Natural killer cell treated with Interleukin-12 subunit alpha and Interleukin-12 subunit beta and Interleukin-15 and Interleukin-18, amount 100 ng/mL, for 72 hours (primary cell): ENCODE data around the gene MGST3. TPM values are rescaled to one million over a fixed set of nuclear protein-coding genes. Genes with fewer than 3 reads are reported as not detected.
"Not testable (repeated sequence)": the region's sequence is repeated elsewhere in the genome, so short reads cannot be mapped to it uniquely, and the experiment has no call there.

ENCODE experiments used
- ATAC-seq, 2 donors: fragments of 150-1000 bp; cut with Tn5 transposase in 1 of 2; sonication (Bioruptor Pico), chemical (Tn5 transposase) in 1 of 2; 2 replicates each; pipeline ENCODE4 v1.10.0; 2021
- DNase-seq: peaks from one replicate; pipeline ENCODE4 v3.0.0; 2022; ENCODE audit warnings: low spot score
- H3K27ac Mint-ChIP-seq, 2 donors: 1 replicate in 1 of 2; 2 replicates in 1 of 2; pipeline ENCODE4 v1.8.0; 2022; ENCODE audit warnings: mixed read lengths in 2 of 2, mild to moderate bottlenecking in 1 of 2, moderate library complexity in 1 of 2
- H3K27me3 Mint-ChIP-seq, 2 donors: 1 replicate in 1 of 2; 2 replicates in 1 of 2; pipeline ENCODE4 v1.8.0; 2022; ENCODE audit warnings: mixed read lengths in 2 of 2
- H3K36me3 Mint-ChIP-seq: one replicate; pipeline ENCODE4 v1.8.0; 2022; ENCODE audit warnings: mixed read lengths
- H3K4me1 Mint-ChIP-seq, 2 donors: 1 replicate in 1 of 2; 2 replicates in 1 of 2; pipeline ENCODE4 v1.8.0; 2022; ENCODE audit warnings: low read depth in 2 of 2, mixed read lengths in 2 of 2, mild to moderate bottlenecking in 1 of 2
- H3K4me3 Mint-ChIP-seq: one replicate; pipeline ENCODE4 v1.8.0; 2022; ENCODE audit warnings: mixed read lengths
- H3K9me3 Mint-ChIP-seq: 2 replicates; pipeline ENCODE4 v1.8.0; 2022; ENCODE audit warnings: mixed read lengths
- total RNA-seq, 2 donors: library from RNA; stranded (reverse); gene quantifications; one replicate each; pipeline ENCODE4 v1.2.3, GENCODE V29; 2022

The MGST3 gene
- total RNA-seq, 2 donors from 2014 or later, result 19.5 to 29.5 TPM

DNA sequence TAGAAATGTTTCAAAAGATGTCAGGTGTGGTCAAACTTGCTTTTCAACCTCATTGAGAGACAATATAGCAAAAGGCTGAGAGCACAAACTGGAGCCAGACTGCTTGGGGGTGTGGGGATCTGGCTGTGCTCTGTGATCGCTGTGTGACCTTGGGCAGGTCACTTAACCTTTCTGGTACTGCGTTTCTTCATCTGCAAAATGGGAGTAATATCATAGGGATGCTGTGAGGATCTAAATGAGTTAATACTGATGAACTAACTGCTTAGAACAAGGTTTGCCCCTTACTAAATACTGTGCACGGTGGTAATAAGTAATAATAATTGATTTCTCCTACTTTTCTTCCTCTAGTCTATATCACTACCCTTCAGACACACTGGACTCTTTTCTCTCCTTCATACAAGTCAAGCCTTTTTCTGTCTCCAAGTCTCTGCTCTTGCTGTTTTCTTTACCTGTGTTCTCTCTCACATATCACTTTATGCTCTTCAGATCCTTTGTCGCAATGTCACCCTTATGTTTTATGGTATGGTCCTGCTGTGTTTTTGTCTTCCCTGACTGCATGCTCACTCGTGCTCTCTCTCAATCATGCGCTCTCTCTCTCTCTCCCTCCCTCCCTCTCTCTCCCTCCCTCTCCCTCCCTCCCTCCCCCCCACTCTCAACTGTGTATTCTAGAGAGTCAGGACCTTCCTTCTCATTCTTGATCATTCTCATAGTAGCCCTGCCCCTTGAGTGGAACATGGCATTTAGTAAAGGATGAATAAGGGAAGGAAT lies 3.3 kb downstream of the MGST3 start:
- DNase-seq (no peak), ATAC-seq (no peak)
- Mint-ChIP-seq H3K27me3 (peaks cover 0 to under 1% of the 10 kb centered on the region in 2 donors), H3K27ac (peak overlapping the region in 1 of 2 donors; percentile 10), H3K9me3 (no peaks in the 10 kb centered on the region), H3K4me3 (no peak overlapping the region), H3K4me1 (peaks cover 14 to 23% of the 10 kb centered on the region in 2 donors), H3K36me3 (no peaks in the 10 kb centered on the region)

DNA sequence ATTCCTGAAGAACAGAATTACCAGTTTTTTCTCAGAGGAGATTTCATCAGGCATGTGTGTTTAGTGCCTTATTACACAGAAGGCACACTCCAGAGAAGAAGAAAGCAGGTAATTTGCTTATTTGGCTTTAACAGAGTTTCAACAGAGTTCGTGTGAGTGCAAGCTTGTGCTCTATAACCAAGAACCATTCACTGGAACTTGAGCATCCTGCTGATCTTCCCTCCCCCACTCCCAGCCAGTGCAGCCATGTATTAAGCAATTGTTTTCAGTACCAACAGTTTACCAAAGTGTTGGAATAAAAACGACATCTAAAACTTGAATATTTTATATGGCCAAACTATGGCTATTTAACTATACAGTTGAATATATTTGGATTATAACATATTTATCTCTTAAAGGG lies 4.3 kb downstream of the MGST3 start:
- Mint-ChIP-seq H3K4me1 (peaks cover 18 to 24% of the 10 kb centered on the region in 2 donors), H3K4me3 (no peak overlapping the region), H3K36me3 (no peaks in the 10 kb centered on the region), H3K27ac (no peak overlapping the region), H3K27me3 (no peaks in the 10 kb centered on the region), H3K9me3 (no peaks in the 10 kb centered on the region)
- no peak for DNase-seq
- no peak for ATAC-seq

DNA sequence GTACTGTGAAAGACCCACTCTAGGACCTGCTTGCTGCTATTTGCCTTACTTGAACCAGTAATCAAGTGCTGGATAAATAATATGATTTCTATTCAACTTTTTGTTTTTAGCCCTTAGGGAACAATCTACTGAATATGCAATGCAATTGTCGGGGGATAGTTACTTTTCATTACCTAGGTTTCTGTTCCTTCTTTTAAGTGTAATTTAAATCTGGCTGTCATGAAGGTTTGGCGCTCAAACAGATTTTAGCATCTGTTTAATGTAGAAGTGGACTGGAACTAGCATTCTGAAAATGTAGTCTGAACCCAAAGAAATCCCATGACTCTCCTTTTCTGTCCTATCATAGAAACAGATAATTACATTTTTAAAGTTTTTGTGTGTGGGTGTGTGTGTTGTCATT lies 4.8 kb downstream of the MGST3 start:
- no peaks in the 10 kb centered on the region for H3K36me3 Mint-ChIP-seq
- H3K27ac Mint-ChIP-seq, result no peak overlapping the region
- H3K9me3 Mint-ChIP-seq, result no peaks in the 10 kb centered on the region
- no peak overlapping the region for H3K4me3 Mint-ChIP-seq
- H3K4me1 Mint-ChIP-seq, result peaks cover 18 to 27% of the 10 kb centered on the region in 2 donors
- DNase-seq (no peak), ATAC-seq (no peak)
- H3K27me3 Mint-ChIP-seq, result no peaks in the 10 kb centered on the region

DNA sequence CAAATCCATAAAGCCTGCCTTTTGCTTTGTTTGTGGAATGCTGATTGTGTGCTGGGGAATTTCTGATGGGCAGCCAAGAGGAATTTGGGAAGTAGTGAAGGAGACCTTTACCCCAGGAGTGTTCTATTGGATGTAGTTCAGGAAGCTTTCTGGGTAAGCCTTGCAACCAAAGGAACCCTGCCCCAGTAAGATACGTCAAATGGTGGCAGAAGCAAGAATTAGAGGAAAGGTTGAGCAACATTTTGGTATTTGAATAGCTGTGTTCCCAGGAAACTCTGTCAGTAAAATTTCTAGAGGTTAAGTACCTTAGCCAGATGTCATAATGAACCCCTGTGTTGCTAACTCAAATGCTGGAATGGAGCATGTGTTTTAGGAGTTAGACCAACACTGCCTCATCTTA lies 6.4 kb downstream of the MGST3 start:
- DNase-seq, result no peak
- Mint-ChIP-seq H3K36me3 (no peaks in the 10 kb centered on the region), H3K27ac (no peak overlapping the region), H3K27me3 (no peaks in the 10 kb centered on the region), H3K4me1 (peaks cover 18 to 27% of the 10 kb centered on the region in 2 donors), H3K4me3 (no peak overlapping the region), H3K9me3 (no peaks in the 10 kb centered on the region)
- no peak for ATAC-seq

DNA sequence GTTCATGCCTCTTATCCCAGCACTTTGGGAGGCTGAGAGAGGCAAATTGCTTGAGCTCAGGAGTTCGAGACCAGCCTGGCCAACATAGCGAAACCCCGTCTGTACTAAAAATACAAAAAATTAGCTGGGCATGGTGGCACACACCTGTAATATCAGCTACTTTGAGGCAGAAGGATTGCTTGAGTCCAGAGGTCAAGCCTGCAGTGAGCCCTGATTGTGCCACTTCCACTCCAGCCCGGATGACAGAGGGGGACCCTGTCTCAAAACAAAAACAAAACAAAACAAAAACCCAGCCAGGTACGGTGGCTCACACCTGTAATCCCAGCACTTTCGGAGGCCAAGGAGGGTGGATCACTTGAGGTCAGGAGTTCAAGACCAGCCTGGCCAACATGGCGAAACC lies 7.2 kb downstream of the MGST3 start:
- DNase-seq, H3K27ac Mint-ChIP-seq, ATAC-seq, H3K36me3 Mint-ChIP-seq, H3K4me3 Mint-ChIP-seq, H3K27me3 Mint-ChIP-seq, H3K9me3 Mint-ChIP-seq: not testable (repeated sequence)
- H3K4me1 Mint-ChIP-seq, result peaks cover 13 to 20% of the 10 kb centered on the region in 2 donors

DNA sequence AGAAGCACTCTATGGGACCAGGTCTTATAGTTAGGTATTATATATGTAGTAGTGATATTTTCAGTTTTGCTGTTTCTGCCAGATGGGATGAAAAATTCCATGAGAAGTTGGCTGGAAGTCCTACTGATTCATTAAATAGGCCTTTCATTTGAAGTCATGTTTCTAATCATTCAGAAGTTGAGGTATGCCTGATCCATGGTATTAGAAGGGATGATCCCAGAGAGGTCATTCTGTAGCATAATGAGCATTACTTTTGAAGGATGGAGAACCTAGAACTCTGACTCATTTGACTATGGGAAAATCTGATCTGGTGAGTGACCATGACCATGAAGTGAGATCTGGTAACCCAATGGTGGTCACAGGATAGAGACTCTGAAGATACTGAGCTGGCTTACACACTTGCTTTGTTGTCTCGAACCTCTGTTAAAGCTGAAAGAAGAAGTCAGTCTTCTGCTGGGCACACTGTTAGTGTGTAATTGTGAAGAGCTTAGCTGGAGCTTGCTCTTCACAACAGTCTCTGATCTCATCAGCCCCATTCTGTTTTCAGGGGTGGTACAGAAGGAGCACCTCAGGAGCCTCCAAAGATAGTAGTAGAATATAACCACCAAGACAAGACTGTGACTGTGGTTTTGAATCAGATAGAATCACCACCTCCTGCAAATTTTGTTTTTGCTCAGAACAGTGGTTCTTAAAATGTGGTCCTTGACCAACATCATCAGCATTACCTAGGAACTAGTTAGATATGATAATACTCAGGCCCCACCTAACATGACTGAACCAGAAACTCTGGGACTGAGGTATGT lies 9.0 kb downstream of the MGST3 start:
- Mint-ChIP-seq H3K4me3 (no peak overlapping the region), H3K36me3 (no peaks in the 10 kb centered on the region), H3K27me3 (no peaks in the 10 kb centered on the region), H3K9me3 (no peaks in the 10 kb centered on the region), H3K27ac (no peak overlapping the region), H3K4me1 (peaks cover 4 to 9% of the 10 kb centered on the region in 2 donors)
- peak in 1 of 2 donors; percentile 56 for ATAC-seq
- no peak for DNase-seq

DNA sequence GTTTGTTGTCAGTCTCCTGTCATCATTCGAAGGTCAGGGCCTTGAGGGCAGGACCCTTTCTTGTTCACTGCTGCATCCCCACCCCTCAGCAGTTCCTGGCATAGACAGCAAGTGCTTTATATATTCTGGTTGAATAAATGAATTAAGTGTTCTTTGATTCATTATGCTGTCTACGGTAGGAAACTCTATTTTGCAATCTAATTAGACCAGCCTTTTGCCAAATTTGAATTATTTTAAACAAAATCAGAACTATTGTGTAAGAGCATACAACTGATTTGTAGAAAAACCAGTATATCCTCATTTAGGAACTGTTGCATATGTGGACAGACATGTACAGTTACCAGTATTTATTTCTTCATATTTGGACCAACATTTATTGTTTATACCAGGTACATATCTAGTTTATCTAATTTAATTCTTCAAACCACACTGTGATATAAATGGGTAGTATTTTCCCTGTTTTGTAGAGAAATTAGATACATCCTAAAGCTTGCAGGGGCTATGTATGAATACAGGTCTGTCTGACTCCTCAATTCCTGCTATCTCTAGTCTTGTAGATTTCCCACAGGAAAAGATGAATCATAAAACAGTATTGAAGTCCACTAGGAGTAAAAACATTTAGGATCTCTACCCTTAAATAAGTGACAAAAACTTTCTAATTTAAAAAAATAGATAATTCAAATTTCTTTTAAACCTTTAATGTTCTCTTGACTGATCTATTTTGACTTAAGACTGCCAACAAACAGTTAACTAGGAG lies 10.4 kb downstream of the MGST3 start:
- no peak for DNase-seq
- no peak for ATAC-seq
- peaks cover 9 to 22% of the 10 kb centered on the region in 2 donors for H3K4me1 Mint-ChIP-seq
- no peaks in the 10 kb centered on the region for H3K27me3 Mint-ChIP-seq
- H3K36me3 Mint-ChIP-seq, result no peaks in the 10 kb centered on the region
- H3K27ac Mint-ChIP-seq, result no peak overlapping the region
- H3K9me3 Mint-ChIP-seq, result no peaks in the 10 kb centered on the region
- H3K4me3 Mint-ChIP-seq, result no peak overlapping the region

DNA sequence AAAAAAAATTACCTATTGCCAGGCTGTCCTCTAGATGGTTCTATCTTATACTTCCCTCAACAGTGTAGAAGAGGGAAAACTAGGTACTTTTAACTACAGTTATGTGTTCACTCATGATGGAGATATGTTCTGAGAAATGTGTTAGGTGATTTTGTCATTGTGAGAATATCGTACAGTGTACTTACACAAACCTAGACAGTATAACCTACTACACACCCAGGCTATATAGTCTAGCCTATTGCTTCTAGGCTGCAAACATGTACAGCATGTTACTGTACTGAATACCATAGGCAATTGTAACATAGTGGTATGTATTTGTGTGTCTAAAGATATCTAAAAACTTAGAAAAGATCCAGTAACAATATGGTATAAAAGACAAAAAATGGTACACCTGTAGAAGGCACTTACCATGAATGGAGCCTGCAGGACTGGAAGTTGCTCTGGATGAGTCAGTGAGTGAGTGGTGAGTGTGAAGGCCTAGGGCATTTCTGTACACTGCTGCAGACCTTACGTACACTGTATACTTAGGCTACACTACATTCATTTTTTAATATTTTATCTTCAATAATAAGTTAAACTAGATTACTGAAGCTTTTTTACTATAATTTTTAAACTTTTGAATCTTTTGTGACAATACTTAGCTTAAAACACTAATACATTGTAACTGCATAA lies 13.2 kb downstream of the MGST3 start:
- H3K4me1 Mint-ChIP-seq, result peaks cover 11 to 28% of the 10 kb centered on the region in 2 donors
- no peak overlapping the region for H3K4me3 Mint-ChIP-seq
- H3K27me3 Mint-ChIP-seq, result no peaks in the 10 kb centered on the region
- no peaks in the 10 kb centered on the region for H3K9me3 Mint-ChIP-seq
- no peaks in the 10 kb centered on the region for H3K36me3 Mint-ChIP-seq
- DNase-seq (no peak), ATAC-seq (peak in 1 of 2 donors; percentile 51)
- no peak overlapping the region for H3K27ac Mint-ChIP-seq

DNA sequence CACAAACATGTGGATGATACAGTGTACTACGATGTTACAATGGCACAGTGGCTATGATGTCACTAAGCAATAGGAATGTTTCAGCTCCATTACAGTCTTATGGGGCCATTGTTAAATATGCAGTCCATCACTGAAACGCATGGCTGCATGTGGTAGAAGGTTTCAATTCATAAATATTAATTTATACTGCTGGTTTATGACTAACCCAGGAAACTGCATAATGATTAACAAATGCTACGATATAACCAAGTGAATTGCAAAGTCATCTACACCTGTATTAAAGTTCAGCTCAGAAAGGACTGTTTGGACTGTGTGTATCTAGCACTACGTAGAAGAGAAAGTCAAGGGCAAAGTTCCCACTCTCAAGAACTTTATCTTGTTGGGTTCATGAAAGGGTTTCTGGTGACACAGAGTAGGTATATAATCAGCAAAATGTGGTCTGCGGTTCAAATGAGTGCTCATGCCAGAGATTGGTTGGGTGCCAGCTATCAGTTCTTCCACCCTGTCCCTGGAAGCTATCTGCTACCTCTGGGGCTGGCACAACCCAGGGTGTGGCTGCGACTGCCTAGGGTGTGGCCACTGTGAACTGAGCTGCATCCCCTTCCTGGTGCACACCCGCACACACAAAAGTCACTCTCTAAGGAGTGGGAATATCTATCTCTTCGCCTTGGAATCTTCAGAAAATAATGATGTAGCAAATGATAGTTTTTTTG lies 14.8 kb downstream of the MGST3 start:
- Mint-ChIP-seq H3K9me3 (no peaks in the 10 kb centered on the region), H3K4me1 (peaks cover 7 to 24% of the 10 kb centered on the region in 2 donors), H3K36me3 (no peaks in the 10 kb centered on the region), H3K4me3 (no peak overlapping the region), H3K27me3 (no peaks in the 10 kb centered on the region), H3K27ac (no peak overlapping the region)
- ATAC-seq (peak in 1 of 2 donors; percentile 57), DNase-seq (no peak)

DNA sequence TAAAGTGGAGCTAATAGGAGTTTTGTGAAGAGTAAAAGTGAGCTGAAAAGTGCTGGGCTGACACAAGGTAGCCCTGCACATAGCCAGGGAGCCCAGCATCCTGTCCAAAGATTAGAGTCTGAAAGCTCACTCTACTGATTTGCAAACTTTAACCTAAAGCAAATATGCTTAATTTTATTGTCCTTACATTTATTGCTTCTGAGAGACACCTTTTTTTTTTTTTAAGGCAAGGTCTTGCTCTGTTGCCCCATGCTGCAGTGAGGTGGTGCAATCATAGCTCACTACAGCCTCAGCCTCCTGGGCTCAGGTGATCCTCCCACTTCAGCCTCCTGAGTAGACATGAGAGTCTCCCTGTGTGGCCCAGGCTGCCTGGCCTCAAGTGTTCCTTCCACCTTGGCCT lies 16.5 kb downstream of the MGST3 start:
- H3K4me1 Mint-ChIP-seq, result peaks cover 7 to 24% of the 10 kb centered on the region in 2 donors
- no peak for ATAC-seq
- no peak overlapping the region for H3K4me3 Mint-ChIP-seq
- no peaks in the 10 kb centered on the region for H3K36me3 Mint-ChIP-seq
- no peak for DNase-seq
- no peaks in the 10 kb centered on the region for H3K27me3 Mint-ChIP-seq
- no peak overlapping the region for H3K27ac Mint-ChIP-seq
- H3K9me3 Mint-ChIP-seq, result no peaks in the 10 kb centered on the region

DNA sequence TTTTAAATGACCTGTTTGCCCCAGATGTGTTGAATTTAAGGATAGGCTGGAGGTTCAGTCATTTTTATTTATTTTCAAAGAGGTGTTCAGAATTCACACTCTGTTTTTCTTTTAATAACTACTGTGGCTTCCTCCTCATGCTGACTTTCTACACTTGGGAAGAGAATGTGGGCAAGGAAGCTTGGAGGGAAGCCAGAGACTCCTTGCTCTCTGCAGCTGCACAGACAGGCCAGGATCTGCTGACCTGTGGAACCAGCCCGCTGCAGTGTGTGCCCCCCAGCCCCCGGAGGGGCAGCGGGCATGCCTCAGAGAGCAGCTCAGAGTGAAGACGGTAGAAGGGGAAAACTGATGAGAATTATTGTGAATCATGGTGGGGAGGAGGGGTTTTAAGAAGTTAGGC lies 16.9 kb downstream of the MGST3 start:
- Mint-ChIP-seq H3K9me3 (no peaks in the 10 kb centered on the region), H3K36me3 (no peaks in the 10 kb centered on the region), H3K27me3 (no peaks in the 10 kb centered on the region), H3K27ac (no peak overlapping the region), H3K4me1 (peaks cover 7 to 24% of the 10 kb centered on the region in 2 donors), H3K4me3 (no peak overlapping the region)
- DNase-seq (no peak), ATAC-seq (no peak)

DNA sequence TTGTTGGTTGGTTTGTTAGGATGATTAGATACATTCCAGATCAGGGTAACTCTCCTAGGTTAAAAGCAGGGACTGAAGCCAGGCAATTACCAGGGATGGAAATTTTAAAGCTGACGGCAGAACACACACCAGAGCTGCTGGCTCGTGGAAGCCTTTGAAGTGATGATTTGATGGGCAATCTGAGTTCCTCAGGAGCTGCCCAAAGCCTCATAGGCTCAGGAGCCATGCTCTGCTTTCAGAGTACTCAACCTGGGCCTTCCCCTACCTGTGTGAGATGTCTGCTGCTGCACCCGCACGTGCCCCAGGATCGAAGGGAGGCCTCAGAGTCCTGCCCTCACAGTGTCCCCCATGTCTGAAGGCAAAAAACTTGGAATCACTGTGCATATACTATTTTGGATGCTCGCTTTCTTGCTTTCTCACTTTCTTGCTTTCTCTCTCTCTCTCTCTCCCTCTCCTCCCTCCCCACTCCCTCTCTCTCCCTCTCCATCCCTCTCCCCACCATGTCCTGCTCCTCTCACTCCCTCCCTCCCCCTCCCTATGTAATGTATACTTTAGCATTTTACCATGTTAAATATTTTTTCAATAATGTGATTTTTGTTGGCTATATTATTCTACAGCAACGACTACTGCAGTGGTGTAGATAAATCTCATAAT lies 18.0 kb downstream of the MGST3 start:
- no peak overlapping the region for H3K4me3 Mint-ChIP-seq
- no peak for ATAC-seq
- DNase-seq, result no peak
- H3K27ac Mint-ChIP-seq, result no peak overlapping the region
- peaks cover 7 to 24% of the 10 kb centered on the region in 2 donors for H3K4me1 Mint-ChIP-seq
- no peaks in the 10 kb centered on the region for H3K9me3 Mint-ChIP-seq
- H3K36me3 Mint-ChIP-seq, result no peaks in the 10 kb centered on the region
- no peaks in the 10 kb centered on the region for H3K27me3 Mint-ChIP-seq
